Tibial nerve (tissue), 4 donors: Measurements from ENCODE around the gene MCHR1.

Experiments
- EP300 ChIP-seq, 2 donors: sonication (generic); formaldehyde crosslinking; IDR thresholded peaks; one replicate each; pipeline ENCODE4 v1.6.1; 2017; ENCODE audit warnings: antibody characterized with exemption in 2 of 2, mild to moderate bottlenecking in 1 of 2
- POLR2A ChIP-seq, 2 donors: fragments of 450-650 bp; IDR thresholded peaks; one replicate each; pipeline ENCODE4 v1.6.1; 2017; ENCODE audit warnings: antibody characterized with exemption in 2 of 2, mild to moderate bottlenecking in 2 of 2, moderate library complexity in 2 of 2
- TF ChIP-seq, protein P1 (sequence below), 5 experiments: fragments of 200-600 bp in 3 of 5; fragments of 450-650 bp in 2 of 5; sonication (generic) in 3 of 5; IDR thresholded peaks; one replicate each; pipeline ENCODE4 v1.5.1; 2016 to 2019; ENCODE audit warnings: antibody characterized with exemption in 5 of 5, mild to moderate bottlenecking in 3 of 5, moderate library complexity in 2 of 5

DNA sequence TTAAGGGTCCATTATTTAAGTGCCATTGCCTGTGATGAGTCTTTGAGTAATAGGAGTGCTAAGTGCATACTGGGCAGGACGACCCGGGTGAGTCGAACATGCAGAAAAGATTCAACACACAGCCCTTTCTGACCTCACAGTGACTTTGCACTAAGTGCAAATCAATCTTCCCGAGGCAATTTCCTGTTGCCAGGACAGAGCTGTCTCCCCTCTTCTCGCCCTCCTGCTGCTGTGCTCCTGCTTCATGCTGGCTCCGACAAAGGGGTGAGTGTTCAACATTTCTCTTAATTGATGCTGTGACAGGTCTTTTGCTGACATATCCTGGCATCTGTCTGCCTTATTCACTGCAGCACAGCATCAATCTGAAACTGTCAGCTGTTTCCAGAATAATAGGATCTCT is 42.0 kb downstream of the MCHR1 start:
- no peak for TF ChIP-seq POLR2A (IDR thresholded peaks at IDR 0.05)
- TF ChIP-seq, protein P1, sequence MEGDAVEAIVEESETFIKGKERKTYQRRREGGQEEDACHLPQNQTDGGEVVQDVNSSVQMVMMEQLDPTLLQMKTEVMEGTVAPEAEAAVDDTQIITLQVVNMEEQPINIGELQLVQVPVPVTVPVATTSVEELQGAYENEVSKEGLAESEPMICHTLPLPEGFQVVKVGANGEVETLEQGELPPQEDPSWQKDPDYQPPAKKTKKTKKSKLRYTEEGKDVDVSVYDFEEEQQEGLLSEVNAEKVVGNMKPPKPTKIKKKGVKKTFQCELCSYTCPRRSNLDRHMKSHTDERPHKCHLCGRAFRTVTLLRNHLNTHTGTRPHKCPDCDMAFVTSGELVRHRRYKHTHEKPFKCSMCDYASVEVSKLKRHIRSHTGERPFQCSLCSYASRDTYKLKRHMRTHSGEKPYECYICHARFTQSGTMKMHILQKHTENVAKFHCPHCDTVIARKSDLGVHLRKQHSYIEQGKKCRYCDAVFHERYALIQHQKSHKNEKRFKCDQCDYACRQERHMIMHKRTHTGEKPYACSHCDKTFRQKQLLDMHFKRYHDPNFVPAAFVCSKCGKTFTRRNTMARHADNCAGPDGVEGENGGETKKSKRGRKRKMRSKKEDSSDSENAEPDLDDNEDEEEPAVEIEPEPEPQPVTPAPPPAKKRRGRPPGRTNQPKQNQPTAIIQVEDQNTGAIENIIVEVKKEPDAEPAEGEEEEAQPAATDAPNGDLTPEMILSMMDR (IDR thresholded peaks at IDR 0.05) = no peak
- no peak for TF ChIP-seq EP300 (IDR thresholded peaks at IDR 0.05)
